HCT116 (cell line): Measurements from ENCODE around the gene MUC3A. TPM values are rescaled to one million over a fixed set of nuclear protein-coding genes. Genes with fewer than 3 reads are reported as not detected.
"Not testable (repeated sequence)": the region's sequence is repeated elsewhere in the genome, so short reads cannot be mapped to it uniquely, and the experiment has no call there.

Source experiments
- ATAC-seq: fragments of 200-7000 bp; cut with Tn5 transposase; 2 replicates; pipeline ENCODE4 v1.9.1; 2020; ENCODE audit warnings: mild to moderate bottlenecking, moderate library complexity
- BruUV-seq: library from RNA; stranded (reverse); fragments of 400-500 nt; replicated peaks from 2 replicates; lab custom pipeline; 2021; lab: Mats Ljungman, UMichigan
- CTCF ChIA-PET: fragments of 300-600 bp; sonication (Branson Sonifier 250); formaldehyde crosslinking; loops from one replicate; lab custom pipeline; 2021; ENCODE audit warnings: antibody characterized with exemption; lab: Charles Lee
- POLR2A ChIA-PET: fragments of 300-600, 350-600 bp; sonication (Branson Sonifier 250); formaldehyde crosslinking; loops from one replicate; lab custom pipeline; 2021; ENCODE audit warnings: antibody characterized with exemption; lab: Charles Lee
- RAD21 ChIA-PET, 2 experiments: fragments of 300-600 bp; sonication (Branson Sonifier 250); formaldehyde crosslinking; loops; one replicate each; lab custom pipeline; 2023; ENCODE audit warnings: low total read pairs in 2 of 2; ENCODE audit not compliant: uncharacterized antibody in 2 of 2, unreplicated experiment in 2 of 2, low non-redundant PET in 1 of 2; lab: Charles Lee
- DNase-seq: peaks from one replicate; pipeline ENCODE4 v3.0.0-alpha.2; 2010; ENCODE audit warnings: low read depth, low spot score
- H2AFZ ChIP-seq: fragments of 200-600 bp; shearing (Covaris generic), sonication (generic); 2 replicates; pipeline ENCODE4 v1.6.1; 2017; ENCODE audit warnings: low read depth, mixed run types, mixed read lengths, antibody characterized with exemption, low read length; ENCODE audit not compliant: poor library complexity, severe bottlenecking
- H3K27ac ChIP-seq: 2 replicates; pipeline ENCODE4 v1.5.1; 2012; ENCODE audit warnings: low read depth, low read length
- H3K27me3 ChIP-seq: fragments of 200-600 bp; sonication (generic); 2 replicates; pipeline ENCODE4 v1.6.1; 2016; ENCODE audit warnings: mixed run types, low read length, mixed read lengths; ENCODE audit not compliant: insufficient read depth
- H3K36me3 ChIP-seq, 2 experiments: fragments of 200-500 bp in 1 of 2; fragments of 200-600 bp in 1 of 2; sonication (Bioruptor generic) in 1 of 2; sonication (generic) in 1 of 2; 2 replicates each; pipeline versions ENCODE4 v1.5.1 to v1.6.1; 2014 to 2016; ENCODE audit warnings: low read length in 2 of 2, inconsistent platforms in 1 of 2, mixed read lengths in 1 of 2, mixed run types in 1 of 2; ENCODE audit not compliant: insufficient read depth in 2 of 2, control insufficient read depth in 1 of 2
- H3K4me1 ChIP-seq, 2 experiments: fragments of 200-600 bp in 1 of 2; sonication (generic) in 1 of 2; 2 replicates each; pipeline versions ENCODE4 v1.5.1 to v1.6.1; 2012 to 2017; ENCODE audit warnings: low read length in 2 of 2, inconsistent platforms in 1 of 2, mild to moderate bottlenecking in 1 of 2, mixed read lengths in 1 of 2, mixed run types in 1 of 2, moderate library complexity in 1 of 2; ENCODE audit not compliant: insufficient read depth in 2 of 2, control insufficient read depth in 1 of 2
- H3K4me2 ChIP-seq: fragments of 200-600 bp; sonication (generic); 2 replicates; pipeline ENCODE4 v1.6.1; 2017; ENCODE audit warnings: mixed run types, low read length, mixed read lengths
- H3K4me3 ChIP-seq, 2 experiments: fragments of 200-600 bp in 1 of 2; sonication (generic) in 1 of 2; replicated peaks in 1 of 2; 2 replicates each; pipeline ENCODE4 v1.5.1; 2011 to 2016; ENCODE audit warnings: low read length in 2 of 2, control low read depth in 1 of 2, low read depth in 1 of 2, mild to moderate bottlenecking in 1 of 2, mixed read lengths in 1 of 2, mixed run types in 1 of 2
- H3K79me2 ChIP-seq: fragments of 200-600 bp; sonication (generic); 2 replicates; pipeline ENCODE4 v1.6.1; 2017; ENCODE audit warnings: mild to moderate bottlenecking, mixed run types, low read length, moderate library complexity, mixed read lengths; ENCODE audit not compliant: insufficient read depth
- H3K9ac ChIP-seq: fragments of 200-600 bp; sonication (generic); 2 replicates; pipeline ENCODE4 v1.6.1; 2016; ENCODE audit warnings: low read length, mixed read lengths
- H3K9me2 ChIP-seq: fragments of 200-600 bp; sonication (generic), shearing (Covaris generic); 2 replicates; pipeline ENCODE4 v1.6.1; 2017; ENCODE audit warnings: mixed run types, mild to moderate bottlenecking, moderate library complexity; ENCODE audit not compliant: insufficient read depth
- H3K9me3 ChIP-seq, 2 experiments: fragments of 200-500 bp in 1 of 2; fragments of 200-600 bp in 1 of 2; sonication (Bioruptor generic) in 1 of 2; sonication (generic) in 1 of 2; 2 replicates each; pipeline ENCODE4 v1.6.1; 2014 to 2017; ENCODE audit warnings: low read length in 2 of 2, mixed read lengths in 2 of 2, inconsistent platforms in 1 of 2, low read depth in 1 of 2, mild to moderate bottlenecking in 1 of 2, mixed run types in 1 of 2, moderate library complexity in 1 of 2; ENCODE audit not compliant: control insufficient read depth in 1 of 2, insufficient read depth in 1 of 2
- H4K20me1 ChIP-seq: fragments of 200-600 bp; sonication (generic), shearing (Covaris generic); 2 replicates; pipeline ENCODE4 v1.6.1; 2017; ENCODE audit warnings: mixed run types, mild to moderate bottlenecking, moderate library complexity; ENCODE audit not compliant: insufficient read depth
- CBX3 ChIP-seq: IDR thresholded peaks from 2 replicates; pipeline ENCODE4 v1.6.1; 2012; ENCODE audit warnings: low read depth
- CEBPB ChIP-seq: IDR thresholded peaks from 2 replicates; pipeline ENCODE4 v1.6.1; 2012; ENCODE audit warnings: low read depth
- EGR1 ChIP-seq: IDR thresholded peaks from 2 replicates; pipeline ENCODE4 v1.6.1; 2012; ENCODE audit warnings: low read depth
- ELF1 ChIP-seq: IDR thresholded peaks from 2 replicates; pipeline ENCODE4 v1.6.1; 2012; ENCODE audit warnings: low read depth, borderline replicate concordance
- EZH2 ChIP-seq: fragments of 200-600 bp; sonication (generic); IDR thresholded peaks from 2 replicates; pipeline ENCODE4 v1.6.1; 2017; ENCODE audit warnings: antibody characterized with exemption, mixed run types
- FOSL1 ChIP-seq: IDR thresholded peaks from 2 replicates; pipeline ENCODE4 v1.6.1; 2012; ENCODE audit warnings: low read depth
- JUND ChIP-seq: IDR thresholded peaks from 2 replicates; pipeline ENCODE4 v1.6.1; 2012
- SIN3A ChIP-seq: IDR thresholded peaks from 2 replicates; pipeline ENCODE4 v1.6.1; 2012; ENCODE audit warnings: low read depth
- TCF7L2 ChIP-seq: IDR thresholded peaks from 2 replicates; pipeline ENCODE4 v1.7.0; 2011; ENCODE audit warnings: borderline replicate concordance, inconsistent platforms; ENCODE audit not compliant: insufficient read depth, insufficient read length; ENCODE audit errors: extremely low read depth
- YY1 ChIP-seq: IDR thresholded peaks from 2 replicates; pipeline ENCODE4 v1.6.1; 2011; ENCODE audit warnings: low read length, low read depth, moderate library complexity, mild to moderate bottlenecking; ENCODE audit not compliant: insufficient replicate concordance; ENCODE audit errors: extremely low read depth
- ZFX ChIP-seq: fragments of 450-650 bp; IDR thresholded peaks from 2 replicates; pipeline ENCODE4 v1.6.1; 2017
- ZNF274 ChIP-seq: fragments of 200-500 bp; sonication (Bioruptor generic); IDR thresholded peaks from 2 replicates; pipeline ENCODE4 v1.6.1; 2014; ENCODE audit warnings: mild to moderate bottlenecking, low read depth, low read length, inconsistent platforms
- intact Hi-C: fragments of 100-400 bp; cut with micrococcal nuclease; formaldehyde crosslinking; loops from 2 replicates; pipeline ENCODE4 v1.10.0; 2022
- total RNA-seq: library from RNA; stranded (reverse); gene quantifications from one replicate; pipeline ENCODE4 v1.2.1, GENCODE V29; 2021; ENCODE audit not compliant: unreplicated experiment

MUC3A gene
- total RNA-seq, 1 experiment from 2014 or later, result 30.8 TPM

- H2AFZ ChIP-seq, H3K4me1 ChIP-seq, BruUV-seq, ATAC-seq, CTCF ChIA-PET, DNase-seq, H3K9me3 ChIP-seq, H3K27me3 ChIP-seq, H3K9ac ChIP-seq, H3K9me2 ChIP-seq, H3K4me2 ChIP-seq, H3K27ac ChIP-seq, H3K79me2 ChIP-seq, H3K36me3 ChIP-seq, RAD21 ChIA-PET, H3K4me3 ChIP-seq, intact Hi-C loops, H4K20me1 ChIP-seq: not testable (repeated sequence)
- TF ChIP-seq JUND (peak; percentile 29; the same call in 1 of the 2 replicates), FOSL1 (peak; percentile 20; the same call in 1 of the 2 replicates)
- POLR2A ChIA-PET, result interaction anchor here (0.6 kb wide), 1 partner anchor 159 kb away, joined by 3 read pairs; no protein-coding TSS in a partner anchor
These were observed 35.9 kb downstream of the MUC3A start for GRCh38 chr7:100985033-100985797.

GRCh38 chr7:100991631-100992030, 42.3 kb downstream of the MUC3A start:
- CTCF ChIA-PET, result no interaction called here
- no peaks in the 10 kb centered on the region for H3K4me1 ChIP-seq
- RAD21 ChIA-PET, result no interaction called here
- TF ChIP-seq CBX3, result no peak
- no peak for TF ChIP-seq ELF1
- no peak for TF ChIP-seq TCF7L2
- TF ChIP-seq YY1, result no peak
- no peak for TF ChIP-seq EGR1
- no peak for TF ChIP-seq CEBPB
- TF ChIP-seq SIN3A, result no peak
- no peak for TF ChIP-seq ZNF274
- TF ChIP-seq EZH2, result no peak
- TF ChIP-seq ZFX, result no peak
- TF ChIP-seq, all 23 proteins: peak for 0
- no peaks in the 10 kb centered on the region for H3K9me3 ChIP-seq
- no TSS peak for BruUV-seq
- no peaks in the 10 kb centered on the region for H3K36me3 ChIP-seq
- no peak overlapping the region for H3K27ac ChIP-seq
- H3K4me3 ChIP-seq, result no peak overlapping the region
- no peaks in the 10 kb centered on the region for H3K79me2 ChIP-seq
- H4K20me1 ChIP-seq, result no peaks in the 10 kb centered on the region
- H3K27me3 ChIP-seq, result no peaks in the 10 kb centered on the region
- ATAC-seq (no peak), DNase-seq (no peak)
- H3K9me2 ChIP-seq, result no peaks in the 10 kb centered on the region
- intact Hi-C loops, result no loop called here
- POLR2A ChIA-PET, result no interaction called here
- H3K4me2 ChIP-seq, result no peak overlapping the region
- H2AFZ ChIP-seq, result no peak overlapping the region
- H3K9ac ChIP-seq, result no peak overlapping the region

- H3K4me2 ChIP-seq, H3K27me3 ChIP-seq, H3K4me3 ChIP-seq, ATAC-seq, H2AFZ ChIP-seq, RAD21 ChIA-PET, H3K36me3 ChIP-seq, H3K9me2 ChIP-seq, DNase-seq, H4K20me1 ChIP-seq, POLR2A ChIA-PET, H3K27ac ChIP-seq, H3K9me3 ChIP-seq, CTCF ChIA-PET, intact Hi-C loops, H3K79me2 ChIP-seq, H3K4me1 ChIP-seq, H3K9ac ChIP-seq, BruUV-seq: not testable (repeated sequence)
These were observed 42.9 kb downstream of the MUC3A start for GRCh38 chr7:100992280-100992679.
